Measurements from ENCODE around the gene MRPS27. TPM values are rescaled to one million over a fixed set of nuclear protein-coding genes. Genes with fewer than 3 reads are reported as not detected.

Gene MRPS27
- total and polyA plus RNA-seq, 12 donors = 20.8 to 91.8 (median 75.8) TPM

DNA sequence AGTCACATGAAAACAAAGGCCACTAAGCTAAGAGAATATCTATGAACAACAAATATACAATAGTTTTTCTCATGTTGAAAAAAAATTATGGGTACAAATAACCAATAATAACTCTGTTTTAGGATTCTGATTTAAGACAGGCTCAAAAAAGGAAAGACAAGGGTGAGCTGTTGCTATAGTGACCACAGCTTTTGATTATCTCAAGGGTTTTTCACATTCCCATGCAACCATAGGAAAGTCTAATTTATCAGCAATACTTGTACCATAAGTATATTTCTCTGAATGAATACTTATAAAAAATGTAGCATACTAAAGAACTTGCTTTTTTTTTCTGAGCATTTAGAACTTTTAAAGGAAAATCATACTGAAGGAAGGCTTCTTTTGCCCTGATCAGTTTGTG, 68.0 kb downstream of the MRPS27 start:
- TF ChIP-seq, protein P1, sequence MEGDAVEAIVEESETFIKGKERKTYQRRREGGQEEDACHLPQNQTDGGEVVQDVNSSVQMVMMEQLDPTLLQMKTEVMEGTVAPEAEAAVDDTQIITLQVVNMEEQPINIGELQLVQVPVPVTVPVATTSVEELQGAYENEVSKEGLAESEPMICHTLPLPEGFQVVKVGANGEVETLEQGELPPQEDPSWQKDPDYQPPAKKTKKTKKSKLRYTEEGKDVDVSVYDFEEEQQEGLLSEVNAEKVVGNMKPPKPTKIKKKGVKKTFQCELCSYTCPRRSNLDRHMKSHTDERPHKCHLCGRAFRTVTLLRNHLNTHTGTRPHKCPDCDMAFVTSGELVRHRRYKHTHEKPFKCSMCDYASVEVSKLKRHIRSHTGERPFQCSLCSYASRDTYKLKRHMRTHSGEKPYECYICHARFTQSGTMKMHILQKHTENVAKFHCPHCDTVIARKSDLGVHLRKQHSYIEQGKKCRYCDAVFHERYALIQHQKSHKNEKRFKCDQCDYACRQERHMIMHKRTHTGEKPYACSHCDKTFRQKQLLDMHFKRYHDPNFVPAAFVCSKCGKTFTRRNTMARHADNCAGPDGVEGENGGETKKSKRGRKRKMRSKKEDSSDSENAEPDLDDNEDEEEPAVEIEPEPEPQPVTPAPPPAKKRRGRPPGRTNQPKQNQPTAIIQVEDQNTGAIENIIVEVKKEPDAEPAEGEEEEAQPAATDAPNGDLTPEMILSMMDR (IDR thresholded peaks at IDR 0.05) = no peak
- Histone ChIP-seq H3K27me3 (no peaks in the 10 kb centered on the region), H3K36me3 (no peaks in the 10 kb centered on the region), H3K4me3 (no peak overlapping the region), H3K9me3 (no peaks in the 10 kb centered on the region), H3K4me1 (peaks cover 0 to 59% (median 44%) of the 10 kb centered on the region in 9 donors), H3K27ac (no peak overlapping the region)
- intact Hi-C loops (cut with DNase I) = loop anchor here in 2 of 10 donors (5.0 to 10.0 kb wide), 2 partner anchors 55 to 57 kb away; no protein-coding TSS in a partner anchor
- ATAC-seq = no peak
- no peak for DNase-seq

DNA sequence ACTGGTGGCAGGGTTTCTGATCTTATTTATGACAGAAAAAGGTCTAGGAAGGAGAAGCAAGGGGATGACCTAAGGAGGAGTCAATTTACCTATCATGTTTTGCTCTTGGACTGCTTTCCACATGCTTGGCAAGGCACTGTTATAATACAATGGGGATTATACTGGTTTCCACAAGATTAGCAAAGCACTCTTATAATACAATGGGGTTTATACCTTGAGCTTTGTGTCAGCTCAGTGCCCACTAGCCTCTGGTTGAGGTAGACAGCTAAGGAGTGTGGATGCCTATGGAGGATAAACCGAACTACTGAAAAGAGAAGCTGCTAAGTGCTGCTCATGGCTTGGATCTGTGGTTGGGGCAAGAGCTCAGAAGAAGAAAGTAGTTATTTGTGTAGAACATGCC, 68.7 kb downstream of the MRPS27 start:
- TF ChIP-seq, protein P1 (IDR thresholded peaks at IDR 0.05) = no peak
- intact Hi-C loops (cut with DNase I) = loop anchor here in 2 of 10 donors (5.0 to 10.0 kb wide), 2 partner anchors 56 to 57 kb away; no protein-coding TSS in a partner anchor
- no peaks in the 10 kb centered on the region for H3K27me3 ChIP-seq
- H3K9me3 ChIP-seq = no peaks in the 10 kb centered on the region
- H3K36me3 ChIP-seq = no peaks in the 10 kb centered on the region
- H3K4me3 ChIP-seq = no peak overlapping the region
- H3K27ac ChIP-seq = no peak overlapping the region
- ATAC-seq (peak in 1 of 8 donors; percentile 46), DNase-seq (no peak)
- 100% methylated on average over 1 of the region's 1 CpG for WGBS, 2 donors
- peaks cover under 1 to 62% (median 47%) of the 10 kb centered on the region in 9 donors for H3K4me1 ChIP-seq

DNA sequence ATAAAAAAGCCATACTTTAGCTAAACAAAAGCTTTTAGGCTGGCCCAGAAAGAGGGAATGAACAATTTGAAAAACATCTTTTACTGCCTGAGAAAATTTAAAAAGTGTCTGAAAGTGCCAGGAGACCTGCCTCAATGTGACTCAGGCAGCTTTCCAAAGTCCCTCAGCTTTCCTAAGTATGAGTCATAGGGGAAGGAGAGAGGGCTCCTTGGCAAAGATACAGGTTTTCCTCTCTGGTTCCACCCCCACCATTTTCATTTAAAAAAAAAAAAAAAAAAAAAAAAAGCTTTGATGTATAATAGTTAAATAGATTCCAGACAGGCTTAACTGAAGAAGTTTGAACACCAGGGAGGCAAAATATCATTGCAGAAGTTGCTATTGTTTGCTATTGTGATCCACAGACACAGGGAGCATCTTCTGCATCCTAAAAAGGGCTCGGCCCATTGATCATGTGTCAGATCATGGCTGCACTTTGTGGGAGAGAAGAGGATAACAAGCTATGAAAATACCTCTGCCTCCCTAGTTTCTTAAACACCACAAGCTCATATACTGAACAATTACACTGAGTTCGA, 71.5 kb downstream of the MRPS27 start:
- Histone ChIP-seq H3K27me3 (no peaks in the 10 kb centered on the region), H3K4me1 (peaks cover 10 to 73% (median 56%) of the 10 kb centered on the region in 9 donors), H3K27ac (peak overlapping the region in 7 of 10 donors; percentile 35 to 65 (median 58)), H3K4me3 (no peak overlapping the region), H3K9me3 (no peaks in the 10 kb centered on the region), H3K36me3 (no peaks in the 10 kb centered on the region)
- peak in 7 of 8 donors; percentile 49 to 75 (median 72) for ATAC-seq
- WGBS, 2 donors = 73 to 74% methylated on average over 2 of the region's 2 CpGs
- peak in 1 of 2 donors; percentile 75 for DNase-seq
- intact Hi-C loops (cut with DNase I) = loop anchor here in 4 of 10 donors (5.0 to 10.0 kb wide), 3 partner anchors 34 to 114 kb away; no protein-coding TSS in a partner anchor
- TF ChIP-seq, protein P1 (IDR thresholded peaks at IDR 0.05) = no peak

DNA sequence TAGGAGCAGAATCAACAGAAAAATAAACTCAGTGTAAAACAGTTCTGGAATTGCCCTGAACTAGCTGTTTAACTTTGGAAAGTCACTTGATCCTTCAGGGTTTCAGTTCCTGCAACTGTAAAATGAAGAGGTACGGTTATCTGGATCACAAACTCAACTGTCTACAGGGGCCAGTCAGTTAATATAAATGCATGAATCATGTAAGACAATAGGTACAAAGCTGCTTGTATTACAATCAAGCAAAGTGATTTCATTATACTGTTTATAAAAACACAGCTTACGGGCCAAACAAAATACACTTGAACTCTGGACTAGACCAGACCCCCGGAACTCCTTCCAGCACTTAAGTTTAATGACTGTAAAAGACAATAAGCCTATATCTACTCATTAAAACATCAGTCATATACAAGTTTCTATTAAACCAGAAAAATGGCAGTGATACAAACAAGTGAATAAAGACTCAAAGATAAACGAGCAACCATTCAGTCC, 73.0 kb downstream of the MRPS27 start:
- Histone ChIP-seq H3K27me3 (no peaks in the 10 kb centered on the region), H3K36me3 (no peaks in the 10 kb centered on the region), H3K4me1 (peaks cover 10 to 61% (median 54%) of the 10 kb centered on the region in 9 donors), H3K9me3 (no peaks in the 10 kb centered on the region), H3K4me3 (no peak overlapping the region), H3K27ac (peak overlapping the region in 6 of 10 donors; percentile 47 to 69 (median 58))
- DNase-seq (no peak), ATAC-seq (peak in 1 of 8 donors; percentile 30)
- intact Hi-C loops (cut with DNase I) = loop anchor here in 4 of 10 donors (5.0 to 10.0 kb wide), 3 partner anchors 35 to 112 kb away; no protein-coding TSS in a partner anchor
- TF ChIP-seq, protein P1 (IDR thresholded peaks at IDR 0.05) = no peak
- 71 to 80% methylated on average over 4 of the region's 4 CpGs for WGBS, 2 donors

Measured in heart right ventricle (tissue), 16 donors.